Measurements from ENCODE around the gene HEATR9.

The HEATR9 gene

GRCh38 chr17:35807371-35808144 is 61.1 kb downstream of the HEATR9 start:
- DNase-seq = no peak
